K562 (cell line): ENCODE measurements around the gene ARSK. TPM values are rescaled to one million over a fixed set of nuclear protein-coding genes. Genes with fewer than 3 reads are reported as not detected.
A peak's percentile ranks its signal among the peaks of the same experiment; 100 is the strongest.

Experiments used
- CBFA2T2 ChIP-seq: fragments of 450-650 bp; conservative IDR thresholded peaks from 2 replicates; pipeline ENCODE4 v1.6.1; 2017; ENCODE audit warnings: mild to moderate bottlenecking
- CXXC5 ChIP-seq: fragments of 250-450 bp; sonication (Bioruptor Pico); IDR thresholded peaks from 2 replicates; pipeline ENCODE4 v1.8.0; 2022; ENCODE audit warnings: inconsistent platforms, mild to moderate bottlenecking, moderate library complexity
- E4F1 ChIP-seq: fragments of 250-450 bp; sonication (Bioruptor Pico); IDR thresholded peaks from 2 replicates; pipeline ENCODE4 v1.5.0; 2021; ENCODE audit warnings: mild to moderate bottlenecking, borderline replicate concordance
- ETS2 ChIP-seq: IDR thresholded peaks from 2 replicates; pipeline ENCODE4 v1.6.1; 2016; ENCODE audit warnings: borderline replicate concordance, missing genetic modification characterization, mild to moderate bottlenecking, moderate library complexity, missing compliant biosample characterization; ENCODE audit not compliant: poor library complexity, severe bottlenecking
- FOXK1 ChIP-seq: sonication (generic); formaldehyde crosslinking; IDR thresholded peaks from 2 replicates; pipeline ENCODE4 v1.8.0; 2022; ENCODE audit warnings: missing genetic modification reagents, mild to moderate bottlenecking, borderline replicate concordance
- FUS ChIP-seq: fragments of 200-400 bp; formaldehyde crosslinking; optimal IDR thresholded peaks from 2 replicates; pipeline ENCODE3; 2017; ENCODE audit warnings: low read depth, low read length
- HDAC1 ChIP-seq, 2 experiments: fragments of 450-650 bp; IDR thresholded peaks; 2 replicates each; pipeline ENCODE4 v1.6.1; 2016 to 2017; ENCODE audit warnings: inconsistent platforms in 1 of 2, mild to moderate bottlenecking in 1 of 2, moderate library complexity in 1 of 2
- HOMEZ ChIP-seq: fragments of 250-450 bp; sonication (Bioruptor Pico); IDR thresholded peaks from 2 replicates; pipeline ENCODE4 v1.4.0; 2020; ENCODE audit warnings: mild to moderate bottlenecking, moderate library complexity
- HOXB6 ChIP-seq: fragments of 250-450 bp; sonication (Bioruptor Pico); IDR thresholded peaks from 2 replicates; pipeline ENCODE4 v1.5.1; 2022; ENCODE audit warnings: mild to moderate bottlenecking, borderline replicate concordance
- KAT2B ChIP-seq: IDR thresholded peaks from one replicate; pipeline ENCODE4 v1.6.1; 2012; ENCODE audit warnings: low read depth, mild to moderate bottlenecking, control low read depth, inconsistent platforms, low read length, moderate library complexity
- MIER1 ChIP-seq: fragments of 450-650 bp; IDR thresholded peaks from 2 replicates; pipeline ENCODE4 v1.6.1; 2016; ENCODE audit warnings: antibody characterized with exemption, mild to moderate bottlenecking, low read depth
- POLR2AphosphoS5 ChIP-seq: IDR thresholded peaks from 2 replicates; pipeline ENCODE4 v1.6.1; 2011; ENCODE audit warnings: mild to moderate bottlenecking, low read depth, low read length, moderate library complexity; ENCODE audit not compliant: control insufficient read depth, insufficient read depth
- POLR2H ChIP-seq: IDR thresholded peaks from 2 replicates; pipeline ENCODE4 v1.6.1; 2016; ENCODE audit warnings: missing genetic modification characterization, low read depth, mild to moderate bottlenecking, control low read depth, missing compliant biosample characterization, moderate library complexity
- RBM25 ChIP-seq: fragments of 200-400 bp; formaldehyde crosslinking; IDR thresholded peaks from 2 replicates; pipeline ENCODE4 v1.6.1; 2018; ENCODE audit warnings: low read length, low read depth, moderate library complexity; ENCODE audit not compliant: severe bottlenecking
- SMAD4 ChIP-seq: fragments of 250-450 bp; sonication (Bioruptor Pico); conservative IDR thresholded peaks from 2 replicates; pipeline ENCODE4 v1.8.0; 2021; ENCODE audit warnings: inconsistent platforms, mild to moderate bottlenecking, moderate library complexity
- SMARCC2 ChIP-seq: fragments of 450-650 bp; IDR thresholded peaks from 2 replicates; pipeline ENCODE4 v1.6.1; 2017; ENCODE audit warnings: antibody characterized with exemption, moderate library complexity, mild to moderate bottlenecking, low read depth
- TRIM25 ChIP-seq: fragments of 450-650 bp; IDR thresholded peaks from 2 replicates; pipeline ENCODE4 v1.7.0; 2016; ENCODE audit warnings: borderline replicate concordance
- U2AF2 ChIP-seq: fragments of 200-400 bp; formaldehyde crosslinking; optimal IDR thresholded peaks from 2 replicates; pipeline ENCODE3; 2017; ENCODE audit warnings: low read depth, mild to moderate bottlenecking, low read length
- ZBTB7A ChIP-seq: IDR thresholded peaks from 2 replicates; pipeline ENCODE4 v1.6.1; 2011; ENCODE audit warnings: low read depth, mild to moderate bottlenecking, low read length, moderate library complexity, borderline replicate concordance; ENCODE audit not compliant: control insufficient read depth
- ZNF311 ChIP-seq: fragments of 250-450 bp; sonication (Bioruptor Pico); IDR thresholded peaks from 2 replicates; pipeline ENCODE4 v1.4.0; 2020; ENCODE audit warnings: mild to moderate bottlenecking, moderate library complexity
- ZNF347 ChIP-seq: fragments of 450-650 bp; formaldehyde crosslinking; IDR thresholded peaks from 2 replicates; pipeline ENCODE4 v1.4.0; 2020; ENCODE audit warnings: low read depth, mild to moderate bottlenecking, moderate library complexity
- ZSCAN32 ChIP-seq: fragments of 450-650 bp; formaldehyde crosslinking; IDR thresholded peaks from 2 replicates; pipeline ENCODE4 v1.4.0; 2020; ENCODE audit warnings: mild to moderate bottlenecking, moderate library complexity
- polyA plus RNA-seq, 8 experiments: library from polyadenylated mRNA; depleted of rRNA in 4 of 8; stranded (reverse) in 5 of 8; unstranded in 3 of 8; fragments of >200 nt; fragmentation: Nextera tagmentation in 2 of 8; fragmentation: Illumina TruSeq in 1 of 8; extraction: Ambion mirVana in 2 of 8; extraction: Trizol in 1 of 8; gene quantifications; 2 replicates each; pipeline versions ENCODE4 v1.2.1 to v1.2.3, GENCODE V29; 2011 to 2014; ENCODE audit warnings: inconsistent platforms in 1 of 8, missing spikeins in 1 of 8
- total RNA-seq, 7 experiments: library from RNA; depleted of rRNA in 6 of 7; stranded (reverse); fragments of >200 nt in 6 of 7; fragmentation: Illumina TruSeq in 2 of 7; extraction: Trizol in 2 of 7; gene quantifications; 2 replicates each; pipeline versions ENCODE4 v1.2.1 to v1.2.3, GENCODE V29; 2011 to 2021; ENCODE audit warnings: low replicate concordance in 1 of 7

Gene ARSK
- total and polyA plus RNA-seq, 9 of the 15 experiments (the other 6 are each of a cell fraction or from before 2014, with no cell fraction given): 2.7 to 9.4 (median 7.1) TPM

GRCh38 chr5:95554647-95555548 is at the start of gene ARSK, which contains the start of gene SKIC3 (continued):
- no peak for TF ChIP-seq E4F1 (CRISPR knock-in tag)
- TF ChIP-seq POLR2AphosphoS5: peak; percentile 69
- no peak for TF ChIP-seq ZSCAN32
- peak; percentile 57 for TF ChIP-seq CBFA2T2
- no peak; the same call in 1 of the 2 replicates for TF ChIP-seq MIER1
- peak; percentile 80; the same call in 1 of the 2 replicates for TF ChIP-seq FOXK1 (CRISPR knock-in tag)
- no peak for TF ChIP-seq SMARCC2
- peak; percentile 38 for TF ChIP-seq SMAD4 (CRISPR knock-in tag)
- no peak for TF ChIP-seq ZNF311 (CRISPR knock-in tag)
- TF ChIP-seq POLR2H (tag): peak; percentile 73; the same call in 1 of the 2 replicates
- no peak for TF ChIP-seq HOXB6
- TF ChIP-seq HDAC1 (IDR thresholded peaks at IDR 0.05): peak in 1 of 2 experiments; percentile 56; a peak in 1 of 4 replicates
- TF ChIP-seq HOMEZ (CRISPR knock-in tag): no peak
- TF ChIP-seq U2AF2: no peak
- TF ChIP-seq ZBTB7A: peak; percentile 75; the same call in 1 of the 2 replicates
- no peak for TF ChIP-seq RBM25
- TF ChIP-seq CXXC5 (CRISPR knock-in tag): peak; percentile 88
- TF ChIP-seq FUS: no peak
- no peak for TF ChIP-seq TRIM25
- no peak for TF ChIP-seq ETS2
- no peak for TF ChIP-seq KAT2B
- no peak for TF ChIP-seq ZNF347 (CRISPR knock-in tag)
